Osteocyte (in vitro differentiated cells): ENCODE measurements around the gene JSRP1. TPM values are rescaled to one million over a fixed set of nuclear protein-coding genes. Genes with fewer than 3 reads are reported as not detected.

ENCODE experiments used
- DNase-seq: peaks from one replicate; pipeline ENCODE4 v3.0.0; 2021; ENCODE audit warnings: mixed read lengths; ENCODE audit not compliant: unreplicated experiment; ENCODE audit errors: extremely low spot score
- H3K27ac Mint-ChIP-seq: one replicate; pipeline ENCODE4 v1.8.0; 2021; ENCODE audit warnings: mild to moderate bottlenecking, mixed read lengths; ENCODE audit not compliant: unreplicated experiment
- H3K27me3 Mint-ChIP-seq: one replicate; pipeline ENCODE4 v1.8.0; 2021; ENCODE audit warnings: mixed read lengths; ENCODE audit not compliant: unreplicated experiment
- H3K36me3 Mint-ChIP-seq: one replicate; pipeline ENCODE4 v1.8.0; 2021; ENCODE audit warnings: mixed read lengths; ENCODE audit not compliant: unreplicated experiment
- H3K4me1 Mint-ChIP-seq: one replicate; pipeline ENCODE4 v1.8.0; 2021; ENCODE audit warnings: mixed read lengths; ENCODE audit not compliant: unreplicated experiment
- H3K4me3 Mint-ChIP-seq: one replicate; pipeline ENCODE4 v1.8.0; 2021; ENCODE audit warnings: mild to moderate bottlenecking, moderate library complexity, mixed read lengths; ENCODE audit not compliant: unreplicated experiment
- H3K9me3 Mint-ChIP-seq: one replicate; pipeline ENCODE4 v1.8.0; 2021; ENCODE audit warnings: mixed read lengths; ENCODE audit not compliant: unreplicated experiment
- total RNA-seq: library from RNA; stranded (reverse); gene quantifications from 2 replicates; pipeline ENCODE4 v1.2.1, GENCODE V29; 2021
- TF ChIP-seq, protein P1 (sequence below): fragments of 200-600 bp; sonication (generic); IDR thresholded peaks from 2 replicates; pipeline ENCODE4 v1.5.0; 2021; ENCODE audit warnings: antibody characterized with exemption, mild to moderate bottlenecking, moderate library complexity

JSRP1 gene
- total RNA-seq, 1 donor from 2014 or later: not detected

DNA sequence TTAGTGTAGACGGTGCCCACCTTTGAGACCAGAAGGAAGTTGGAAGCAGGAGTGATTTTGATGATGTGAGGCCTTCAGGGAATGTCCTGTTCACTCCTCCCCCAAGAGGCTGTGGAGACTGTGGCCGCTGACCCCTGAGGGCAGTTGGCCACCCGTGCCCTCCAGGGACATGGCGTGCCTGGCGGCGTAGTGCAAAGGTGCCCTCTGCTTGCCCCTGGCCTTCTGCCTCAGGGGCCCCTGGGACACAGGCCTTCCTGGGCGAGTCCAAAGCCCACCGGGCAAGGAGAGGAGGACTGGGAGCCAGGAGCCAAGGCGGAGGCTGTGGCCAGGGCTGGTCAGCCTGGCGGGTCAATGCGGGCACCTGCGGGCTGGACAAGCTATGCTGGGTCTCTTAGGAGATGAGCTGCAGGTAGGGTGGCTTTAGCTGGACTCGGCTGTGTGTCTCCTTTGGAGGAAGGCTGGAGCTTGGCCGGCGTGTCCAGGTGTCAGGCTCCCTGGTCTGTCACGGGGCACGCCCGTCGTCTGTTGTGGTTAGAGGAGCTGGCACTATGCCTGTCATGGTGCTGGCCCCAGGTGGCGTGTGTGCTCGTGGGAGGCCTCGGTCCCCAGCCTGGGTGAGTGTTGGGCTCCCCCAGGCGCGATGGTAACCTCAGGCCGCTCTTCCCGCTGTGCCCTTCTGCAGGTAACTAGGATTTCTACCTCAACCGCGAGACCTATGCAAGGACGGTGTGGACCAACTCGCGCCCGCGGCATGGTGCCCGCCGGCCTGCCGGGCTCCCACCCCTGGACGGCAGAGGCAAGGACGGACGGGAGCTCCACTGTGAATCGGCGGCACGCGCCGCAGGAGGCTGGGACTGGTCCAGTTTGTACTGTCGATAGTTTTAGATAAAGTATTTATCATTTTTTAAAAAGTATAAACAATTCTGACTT lies 26.8 kb downstream of the JSRP1 start:
- H3K4me1 Mint-ChIP-seq: peaks cover 7% of the 10 kb centered on the region
- peak overlapping the region; percentile 34 for H3K27ac Mint-ChIP-seq

DNA sequence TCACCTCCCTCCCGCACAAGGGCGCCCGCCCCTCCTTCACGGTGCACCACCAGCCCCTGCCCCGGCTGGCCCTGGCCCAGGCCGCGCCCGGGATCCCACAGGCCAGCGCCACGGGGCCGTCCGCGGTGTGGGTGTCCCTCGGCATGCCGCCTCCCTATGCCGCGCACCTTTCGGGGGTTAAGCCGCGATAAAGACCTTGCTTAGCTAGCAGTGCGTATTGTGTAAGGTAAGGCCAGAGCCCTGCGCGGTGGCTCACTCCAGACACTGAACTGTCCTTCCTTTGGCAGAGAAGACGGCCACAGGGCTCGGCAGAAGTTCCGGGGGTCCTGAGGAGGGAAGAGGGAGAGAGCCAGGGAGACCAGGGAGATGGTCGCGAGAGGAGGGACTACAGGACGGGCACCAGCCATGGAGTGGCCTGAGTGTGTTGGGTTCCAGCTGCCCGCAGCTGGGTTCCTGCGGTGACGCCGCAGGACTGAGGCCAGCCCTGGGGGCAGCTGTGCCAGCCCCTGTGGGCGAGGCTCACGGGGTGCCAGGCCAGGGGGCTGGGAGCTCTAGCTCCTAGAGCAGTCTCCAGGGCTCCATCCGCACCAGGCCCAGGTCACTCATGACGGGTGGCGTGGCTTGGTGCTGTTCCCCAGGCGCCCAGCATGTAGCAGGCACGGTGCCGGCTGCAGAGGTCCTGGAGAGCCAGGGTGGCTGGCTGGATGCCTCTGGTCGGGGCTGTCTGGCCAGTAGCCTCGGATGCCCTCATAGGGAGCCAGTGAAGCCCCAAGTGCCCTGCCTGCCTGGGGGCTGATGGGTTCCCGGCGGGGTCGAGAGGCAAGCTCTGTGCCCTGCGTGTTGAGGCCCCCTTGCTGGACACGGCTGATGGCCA lies 27.8 kb downstream of the JSRP1 start:
- peaks cover 3% of the 10 kb centered on the region for H3K4me1 Mint-ChIP-seq
- TF ChIP-seq, protein P1, sequence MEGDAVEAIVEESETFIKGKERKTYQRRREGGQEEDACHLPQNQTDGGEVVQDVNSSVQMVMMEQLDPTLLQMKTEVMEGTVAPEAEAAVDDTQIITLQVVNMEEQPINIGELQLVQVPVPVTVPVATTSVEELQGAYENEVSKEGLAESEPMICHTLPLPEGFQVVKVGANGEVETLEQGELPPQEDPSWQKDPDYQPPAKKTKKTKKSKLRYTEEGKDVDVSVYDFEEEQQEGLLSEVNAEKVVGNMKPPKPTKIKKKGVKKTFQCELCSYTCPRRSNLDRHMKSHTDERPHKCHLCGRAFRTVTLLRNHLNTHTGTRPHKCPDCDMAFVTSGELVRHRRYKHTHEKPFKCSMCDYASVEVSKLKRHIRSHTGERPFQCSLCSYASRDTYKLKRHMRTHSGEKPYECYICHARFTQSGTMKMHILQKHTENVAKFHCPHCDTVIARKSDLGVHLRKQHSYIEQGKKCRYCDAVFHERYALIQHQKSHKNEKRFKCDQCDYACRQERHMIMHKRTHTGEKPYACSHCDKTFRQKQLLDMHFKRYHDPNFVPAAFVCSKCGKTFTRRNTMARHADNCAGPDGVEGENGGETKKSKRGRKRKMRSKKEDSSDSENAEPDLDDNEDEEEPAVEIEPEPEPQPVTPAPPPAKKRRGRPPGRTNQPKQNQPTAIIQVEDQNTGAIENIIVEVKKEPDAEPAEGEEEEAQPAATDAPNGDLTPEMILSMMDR: no peak
- H3K27me3 Mint-ChIP-seq: no peaks in the 10 kb centered on the region
- DNase-seq: no peak
- H3K4me3 Mint-ChIP-seq: no peak overlapping the region
- H3K9me3 Mint-ChIP-seq: no peaks in the 10 kb centered on the region
- H3K36me3 Mint-ChIP-seq: peaks cover 24% of the 10 kb centered on the region
- peak overlapping the region; percentile 34 for H3K27ac Mint-ChIP-seq

More for the DNA sequence above, 26.8 kb downstream of the JSRP1 start:
- H3K27me3 Mint-ChIP-seq: no peaks in the 10 kb centered on the region
- no peaks in the 10 kb centered on the region for H3K9me3 Mint-ChIP-seq
- H3K4me3 Mint-ChIP-seq: no peak overlapping the region
- H3K36me3 Mint-ChIP-seq: peaks cover 16% of the 10 kb centered on the region
- DNase-seq: no peak
- TF ChIP-seq, protein P1: no peak

DNA sequence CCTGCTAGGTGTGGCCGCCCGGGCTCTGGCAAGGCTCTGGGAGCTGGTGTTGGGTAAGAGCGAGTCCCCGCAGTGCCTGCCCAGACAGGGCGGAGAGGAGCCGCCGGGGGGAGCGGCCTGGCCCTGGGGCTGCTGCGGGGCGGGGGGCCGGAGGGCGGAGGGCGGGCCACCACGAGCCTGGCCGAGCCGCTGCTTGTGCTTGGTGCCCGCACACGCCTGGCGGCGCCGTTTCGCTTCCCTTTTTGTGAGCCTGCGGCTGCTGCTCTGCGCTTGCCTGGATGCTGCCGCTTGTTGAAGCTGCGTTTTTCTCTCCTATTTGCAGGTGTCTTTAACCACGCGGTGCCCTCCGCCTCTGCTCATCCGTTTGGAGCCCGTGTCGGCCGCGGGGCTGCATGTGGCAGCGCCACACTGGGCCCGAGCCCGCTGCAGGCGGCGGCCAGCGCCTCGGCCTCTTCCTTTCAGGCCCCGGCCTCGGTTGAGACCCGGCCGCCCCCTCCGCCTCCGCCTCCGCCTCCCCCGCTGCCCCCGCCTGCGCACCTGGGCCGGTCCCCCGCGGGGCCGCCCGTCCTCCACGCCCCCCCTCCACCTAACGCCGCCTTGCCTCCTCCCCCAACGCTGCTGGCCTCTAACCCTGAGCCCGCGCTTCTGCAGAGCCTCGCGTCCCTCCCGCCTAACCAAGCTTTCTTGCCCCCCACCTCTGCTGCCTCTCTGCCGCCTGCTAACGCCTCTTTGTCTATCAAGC lies 28.6 kb downstream of the JSRP1 start:
- TF ChIP-seq, protein P1: no peak
- no peak overlapping the region for H3K27ac Mint-ChIP-seq
- no peaks in the 10 kb centered on the region for H3K4me1 Mint-ChIP-seq
- H3K4me3 Mint-ChIP-seq: no peak overlapping the region
- no peaks in the 10 kb centered on the region for H3K27me3 Mint-ChIP-seq
- no peak for DNase-seq
- H3K36me3 Mint-ChIP-seq: peaks cover 24% of the 10 kb centered on the region
- H3K9me3 Mint-ChIP-seq: no peaks in the 10 kb centered on the region

DNA sequence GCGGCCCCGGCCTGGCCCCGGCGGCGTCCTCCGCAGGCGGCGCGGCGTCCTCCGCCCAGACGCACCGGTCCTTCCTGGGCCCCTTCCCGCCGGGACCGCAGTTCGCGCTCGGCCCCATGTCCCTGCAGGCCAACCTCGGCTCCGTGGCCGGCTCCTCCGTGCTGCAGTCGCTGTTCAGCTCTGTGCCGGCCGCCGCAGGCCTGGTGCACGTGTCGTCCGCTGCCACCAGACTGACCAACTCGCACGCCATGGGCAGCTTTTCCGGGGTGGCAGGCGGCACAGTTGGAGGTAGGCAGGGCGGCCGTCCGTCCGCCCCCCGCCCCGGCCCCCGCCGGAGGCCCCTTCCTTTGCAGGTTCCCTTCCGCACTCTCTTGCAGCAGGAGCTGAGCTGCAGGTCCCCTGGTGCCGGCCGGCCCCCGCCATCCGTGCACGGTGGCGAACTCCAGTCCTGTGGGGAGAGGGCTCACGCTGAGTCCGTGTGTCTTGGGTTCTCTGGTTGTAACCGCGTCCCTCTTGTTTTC lies 29.3 kb downstream of the JSRP1 start:
- peaks cover 24% of the 10 kb centered on the region for H3K36me3 Mint-ChIP-seq
- no peak overlapping the region for H3K27ac Mint-ChIP-seq
- DNase-seq: no peak
- TF ChIP-seq, protein P1: no peak
- no peaks in the 10 kb centered on the region for H3K4me1 Mint-ChIP-seq
- no peaks in the 10 kb centered on the region for H3K27me3 Mint-ChIP-seq
- H3K9me3 Mint-ChIP-seq: no peaks in the 10 kb centered on the region
- no peak overlapping the region for H3K4me3 Mint-ChIP-seq
